SK-N-SH treated with all-trans-retinoic acid at 6 μM for 48 hours (cell line): ENCODE measurements around the gene MMP15.

Experiments used
- ATAC-seq: fragments of 200-7000 bp; cut with Tn5 transposase; 3 replicates; pipeline ENCODE4 v1.9.1; 2020; ENCODE audit warnings: mild to moderate bottlenecking, moderate library complexity
- ARNTL ChIP-seq: fragments of 450-650 bp; formaldehyde crosslinking; IDR thresholded peaks from 2 replicates; pipeline ENCODE4 v1.5.0; 2020; ENCODE audit warnings: low read depth, mild to moderate bottlenecking, moderate library complexity, borderline replicate concordance
- BACH2 ChIP-seq: fragments of 250-450 bp; sonication (Bioruptor Pico); IDR thresholded peaks from 2 replicates; pipeline ENCODE4 v1.9.0; 2021; ENCODE audit warnings: mild to moderate bottlenecking, borderline replicate concordance
- CSDC2 ChIP-seq: fragments of 250-450 bp; sonication (Bioruptor Pico); IDR thresholded peaks from 2 replicates; pipeline ENCODE4 v1.5.0; 2020; ENCODE audit warnings: mild to moderate bottlenecking, moderate library complexity
- ESRRG ChIP-seq: fragments of 250-450 bp; sonication (Bioruptor Pico); IDR thresholded peaks from 2 replicates; pipeline ENCODE4 v1.6.1; 2021; ENCODE audit warnings: mild to moderate bottlenecking
- GLIS3 ChIP-seq: fragments of 250-450 bp; sonication (Bioruptor Pico); IDR thresholded peaks from 2 replicates; pipeline ENCODE4 v1.5.0; 2020; ENCODE audit warnings: mild to moderate bottlenecking, moderate library complexity
- ISL1 ChIP-seq: fragments of 250-450 bp; sonication (Bioruptor Pico); IDR thresholded peaks from 2 replicates; pipeline ENCODE4 v2.1.2; 2022; ENCODE audit warnings: mild to moderate bottlenecking, moderate library complexity
- OSR1 ChIP-seq: fragments of 250-450 bp; sonication (Bioruptor Pico); IDR thresholded peaks from 2 replicates; pipeline ENCODE4 v1.8.0; 2022; ENCODE audit warnings: moderate library complexity, mild to moderate bottlenecking, inconsistent platforms
- PPARA ChIP-seq: fragments of 250-450 bp; sonication (Bioruptor Pico); IDR thresholded peaks from 2 replicates; pipeline ENCODE4 v1.5.0; 2020; ENCODE audit warnings: mild to moderate bottlenecking, borderline replicate concordance
- RARB ChIP-seq: fragments of 250-450 bp; sonication (Bioruptor Pico); IDR thresholded peaks from 2 replicates; pipeline ENCODE4 v1.8.0; 2021; ENCODE audit warnings: mild to moderate bottlenecking, moderate library complexity
- SNAI2 ChIP-seq: fragments of 250-450 bp; sonication (Bioruptor Pico); IDR thresholded peaks from 2 replicates; pipeline ENCODE4 v1.5.0; 2020; ENCODE audit warnings: mild to moderate bottlenecking, moderate library complexity
- TCF4 ChIP-seq: fragments of 250-450 bp; sonication (Bioruptor Pico); IDR thresholded peaks from 2 replicates; pipeline ENCODE4 v1.8.0; 2021; ENCODE audit warnings: mild to moderate bottlenecking, moderate library complexity, borderline replicate concordance
- TOX ChIP-seq: fragments of 250-450 bp; sonication (Bioruptor Pico); IDR thresholded peaks from 2 replicates; pipeline ENCODE4 v1.8.0; 2021; ENCODE audit warnings: mild to moderate bottlenecking, moderate library complexity, borderline replicate concordance
- ZC3H10 ChIP-seq: fragments of 250-450 bp; sonication (Bioruptor Pico); IDR thresholded peaks from 2 replicates; pipeline ENCODE4 v1.5.1; 2021; ENCODE audit warnings: mild to moderate bottlenecking, moderate library complexity
- ZFP3 ChIP-seq: fragments of 250-450 bp; sonication (Bioruptor Pico); IDR thresholded peaks from 2 replicates; pipeline ENCODE4 v1.5.0; 2020; ENCODE audit warnings: mild to moderate bottlenecking, moderate library complexity
- ZFP30 ChIP-seq: fragments of 450-650 bp; formaldehyde crosslinking; IDR thresholded peaks from 2 replicates; pipeline ENCODE4 v1.5.0; 2022; ENCODE audit warnings: mild to moderate bottlenecking, moderate library complexity
- ZNF565 ChIP-seq: fragments of 450-650 bp; formaldehyde crosslinking; conservative IDR thresholded peaks from 2 replicates; pipeline ENCODE4 v1.5.0; 2020; ENCODE audit warnings: low read depth, mild to moderate bottlenecking, moderate library complexity
- ZNF70 ChIP-seq: fragments of 450-650 bp; formaldehyde crosslinking; IDR thresholded peaks from 2 replicates; pipeline ENCODE4 v1.5.0; 2020; ENCODE audit warnings: mild to moderate bottlenecking, moderate library complexity
- ZNF8 ChIP-seq: fragments of 450-650 bp; formaldehyde crosslinking; IDR thresholded peaks from 2 replicates; pipeline ENCODE4 v1.5.0; 2020; ENCODE audit warnings: mild to moderate bottlenecking, moderate library complexity
- TF ChIP-seq, protein P1 (sequence below): fragments of 250-450 bp; sonication (Bioruptor Pico); IDR thresholded peaks from 2 replicates; pipeline ENCODE4 v1.8.0; 2021; ENCODE audit warnings: low read depth, mild to moderate bottlenecking, moderate library complexity, borderline replicate concordance
- TF ChIP-seq, protein P2 (sequence below): fragments of 250-450 bp; sonication (Bioruptor Pico); IDR thresholded peaks from 2 replicates; pipeline ENCODE4 v1.5.1; 2020; ENCODE audit warnings: low read depth, mild to moderate bottlenecking, moderate library complexity

MMP15 gene

DNA sequence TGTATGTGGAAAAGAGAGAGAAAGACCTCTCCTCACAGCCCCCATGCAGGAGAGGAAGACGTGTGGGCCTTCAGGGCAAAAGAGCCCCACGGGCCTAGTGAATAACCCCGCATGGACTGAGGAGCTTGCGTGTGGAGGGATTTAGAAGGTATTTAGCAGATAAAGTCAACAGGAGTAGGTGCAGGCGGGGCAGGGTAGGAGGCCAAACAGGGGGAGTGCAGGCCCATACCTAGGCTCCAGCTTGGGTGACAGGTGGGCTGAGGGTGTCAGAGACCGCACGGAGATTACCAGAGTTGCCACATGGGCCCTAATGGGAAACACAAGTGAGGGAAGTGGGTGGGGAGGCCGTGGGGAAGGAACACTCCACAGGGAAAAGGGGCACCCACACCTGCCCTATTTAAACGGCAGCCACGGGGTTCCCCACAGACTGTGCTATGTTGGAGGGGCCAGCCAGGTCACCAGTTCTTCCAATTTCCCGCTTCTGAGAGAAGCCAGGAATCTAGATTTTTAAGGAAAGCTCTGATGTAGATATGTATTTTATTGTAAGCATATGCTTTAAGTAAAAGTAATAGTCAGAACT, 46.5 kb upstream of the MMP15 start:
- no peak for ATAC-seq
- TF ChIP-seq RARB (CRISPR knock-in tag) (no peak), ZNF565 (no peak)
- TF ChIP-seq, protein P1, sequence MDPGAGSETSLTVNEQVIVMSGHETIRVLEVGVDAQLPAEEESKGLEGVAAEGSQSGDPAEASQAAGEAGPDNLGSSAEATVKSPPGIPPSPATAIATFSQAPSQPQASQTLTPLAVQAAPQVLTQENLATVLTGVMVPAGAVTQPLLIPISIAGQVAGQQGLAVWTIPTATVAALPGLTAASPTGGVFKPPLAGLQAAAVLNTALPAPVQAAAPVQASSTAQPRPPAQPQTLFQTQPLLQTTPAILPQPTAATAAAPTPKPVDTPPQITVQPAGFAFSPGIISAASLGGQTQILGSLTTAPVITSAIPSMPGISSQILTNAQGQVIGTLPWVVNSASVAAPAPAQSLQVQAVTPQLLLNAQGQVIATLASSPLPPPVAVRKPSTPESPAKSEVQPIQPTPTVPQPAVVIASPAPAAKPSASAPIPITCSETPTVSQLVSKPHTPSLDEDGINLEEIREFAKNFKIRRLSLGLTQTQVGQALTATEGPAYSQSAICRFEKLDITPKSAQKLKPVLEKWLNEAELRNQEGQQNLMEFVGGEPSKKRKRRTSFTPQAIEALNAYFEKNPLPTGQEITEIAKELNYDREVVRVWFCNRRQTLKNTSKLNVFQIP, result no peak

DNA sequence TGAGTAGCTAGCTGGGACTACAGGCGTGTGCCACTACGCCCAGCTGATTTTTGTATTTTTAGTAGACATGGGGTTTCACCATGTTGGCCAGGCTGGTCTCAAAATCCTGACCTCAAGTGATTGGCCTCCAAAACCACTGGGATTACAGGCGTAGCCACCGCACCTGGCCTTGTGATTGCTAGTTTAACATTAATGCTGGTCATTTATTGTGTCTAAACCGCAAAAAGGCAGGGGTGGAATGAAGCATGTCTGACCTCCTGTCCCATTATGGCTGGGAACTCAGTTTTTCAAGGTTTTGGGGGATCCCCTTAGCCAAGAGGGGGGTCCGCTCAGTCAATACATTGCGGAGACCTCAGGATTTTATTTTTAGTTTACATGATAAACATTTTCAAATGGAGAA, 43.9 kb upstream of the MMP15 start:
- TF ChIP-seq, protein P2, sequence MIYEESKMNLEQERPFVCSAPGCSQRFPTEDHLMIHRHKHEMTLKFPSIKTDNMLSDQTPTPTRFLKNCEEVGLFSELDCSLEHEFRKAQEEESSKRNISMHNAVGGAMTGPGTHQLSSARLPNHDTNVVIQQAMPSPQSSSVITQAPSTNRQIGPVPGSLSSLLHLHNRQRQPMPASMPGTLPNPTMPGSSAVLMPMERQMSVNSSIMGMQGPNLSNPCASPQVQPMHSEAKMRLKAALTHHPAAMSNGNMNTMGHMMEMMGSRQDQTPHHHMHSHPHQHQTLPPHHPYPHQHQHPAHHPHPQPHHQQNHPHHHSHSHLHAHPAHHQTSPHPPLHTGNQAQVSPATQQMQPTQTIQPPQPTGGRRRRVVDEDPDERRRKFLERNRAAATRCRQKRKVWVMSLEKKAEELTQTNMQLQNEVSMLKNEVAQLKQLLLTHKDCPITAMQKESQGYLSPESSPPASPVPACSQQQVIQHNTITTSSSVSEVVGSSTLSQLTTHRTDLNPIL (CRISPR knock-in tag), result no peak
- TF ChIP-seq TCF4 (CRISPR knock-in tag), result no peak
- no peak for TF ChIP-seq OSR1
- TF ChIP-seq ISL1 (CRISPR knock-in tag), result no peak
- TF ChIP-seq ZNF8, result no peak
- TF ChIP-seq RARB (CRISPR knock-in tag), result no peak
- TF ChIP-seq ARNTL (CRISPR knock-in tag), result no peak
- no peak for TF ChIP-seq CSDC2 (CRISPR knock-in tag)
- no peak for TF ChIP-seq SNAI2 (CRISPR knock-in tag)
- no peak for TF ChIP-seq PPARA (CRISPR knock-in tag)
- no peak for TF ChIP-seq ZFP30 (CRISPR knock-in tag)
- TF ChIP-seq ZC3H10 (CRISPR knock-in tag), result no peak
- TF ChIP-seq ZNF565, result no peak
- TF ChIP-seq ZFP3, result no peak
- TF ChIP-seq ZNF70 (CRISPR knock-in tag), result no peak
- TF ChIP-seq TOX (CRISPR knock-in tag), result no peak
- TF ChIP-seq, all 23 proteins: peak for 0
- no peak for ATAC-seq

DNA sequence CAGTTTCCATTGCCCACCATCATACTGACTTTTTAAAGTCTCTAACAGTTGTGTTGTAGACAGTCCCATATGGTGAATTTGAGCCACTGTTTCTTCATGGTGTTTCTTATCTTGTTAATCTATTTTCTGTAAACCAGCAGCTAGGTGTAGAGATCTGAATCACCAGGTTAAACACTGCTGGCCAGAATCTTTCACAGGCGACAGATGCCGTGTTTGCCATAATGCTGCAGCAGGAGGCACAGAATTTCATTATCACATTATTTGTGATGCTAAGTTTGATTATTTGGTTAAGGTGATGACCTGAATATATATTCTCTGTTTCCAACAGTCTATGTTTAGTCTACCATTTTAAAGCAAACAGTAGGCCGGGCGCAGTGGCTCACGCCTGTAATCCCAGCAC, 43.2 kb upstream of the MMP15 start:
- no peak for TF ChIP-seq GLIS3 (CRISPR knock-in tag)
- no peak for TF ChIP-seq ZNF70 (CRISPR knock-in tag)
- no peak for TF ChIP-seq SNAI2 (CRISPR knock-in tag)
- TF ChIP-seq ZC3H10 (CRISPR knock-in tag), result no peak
- no peak for TF ChIP-seq ZNF8
- TF ChIP-seq ZFP3, result no peak
- TF ChIP-seq CSDC2 (CRISPR knock-in tag), result no peak
- no peak for TF ChIP-seq PPARA (CRISPR knock-in tag)
- TF ChIP-seq TCF4 (CRISPR knock-in tag), result no peak
- TF ChIP-seq BACH2, result no peak
- TF ChIP-seq, all 23 proteins: peak for 0
- ATAC-seq, result no peak

DNA sequence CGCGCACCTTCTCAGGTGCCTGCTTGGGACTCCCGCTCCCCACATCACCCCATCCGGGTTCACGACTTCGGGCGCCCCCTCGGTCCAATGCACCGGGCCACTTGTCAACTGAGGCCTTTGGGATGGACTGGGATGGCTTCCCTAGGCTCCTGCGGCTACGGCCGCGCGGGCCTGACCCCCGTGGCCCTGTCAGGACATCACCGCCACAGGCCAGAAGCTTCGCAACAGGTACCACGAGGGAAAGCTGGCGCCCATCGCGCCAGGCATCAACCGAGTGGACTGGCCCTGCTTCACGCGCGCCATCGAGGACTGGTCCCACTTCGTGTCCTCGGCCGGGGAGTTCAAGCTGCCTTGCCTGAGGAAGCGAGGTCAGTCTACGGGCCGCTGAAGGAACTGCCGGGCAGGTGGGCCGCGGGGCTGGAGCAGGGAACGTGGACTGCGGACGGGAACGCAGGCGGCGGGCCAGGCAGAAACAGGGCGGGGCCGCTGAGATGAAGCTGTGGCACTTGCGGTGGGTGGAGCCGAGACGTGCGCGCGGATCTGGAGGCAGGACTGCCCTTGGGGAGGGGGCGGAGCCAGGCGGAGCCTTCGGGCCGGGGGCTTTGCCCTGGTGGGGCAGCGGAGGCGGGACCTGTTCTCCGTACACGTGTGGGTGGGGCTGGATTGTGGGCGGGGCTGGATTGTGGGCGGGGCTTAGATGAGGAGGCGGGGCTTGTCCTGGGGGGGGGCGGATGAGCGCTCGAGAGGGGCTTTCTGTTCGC, 40.9 kb upstream of the MMP15 start:
- TF ChIP-seq, protein P2 (CRISPR knock-in tag), result no peak
- TF ChIP-seq TCF4 (CRISPR knock-in tag) (no peak), SNAI2 (CRISPR knock-in tag) (no peak), ZFP3 (no peak), OSR1 (no peak), ISL1 (CRISPR knock-in tag) (no peak), CSDC2 (CRISPR knock-in tag) (no peak), PPARA (CRISPR knock-in tag) (no peak), ZC3H10 (CRISPR knock-in tag) (no peak), ZNF70 (CRISPR knock-in tag) (no peak), TOX (CRISPR knock-in tag) (no peak), BACH2 (no peak), ZNF565 (no peak), ZFP30 (CRISPR knock-in tag) (no peak), ESRRG (CRISPR knock-in tag) (no peak)
- ATAC-seq, result peak; percentile 82
